Thyroid gland (tissue), 4 donors: Measurements from ENCODE around the gene HMGN5.

Source experiments
- POLR2A ChIP-seq, 2 donors: fragments of 450-650 bp; IDR thresholded peaks; one replicate each; pipeline ENCODE4 v1.6.1; 2017; ENCODE audit warnings: antibody characterized with exemption in 2 of 2, mild to moderate bottlenecking in 2 of 2, moderate library complexity in 1 of 2
- TF ChIP-seq, protein P1 (sequence below), 6 experiments: fragments of 200-600 bp in 3 of 6; fragments of 450-650 bp in 3 of 6; sonication (generic) in 3 of 6; IDR thresholded peaks; one replicate each; pipeline ENCODE4 v1.5.1; 2016 to 2019; ENCODE audit warnings: antibody characterized with exemption in 6 of 6, mild to moderate bottlenecking in 2 of 6, inconsistent platforms in 1 of 6, moderate library complexity in 1 of 6

DNA sequence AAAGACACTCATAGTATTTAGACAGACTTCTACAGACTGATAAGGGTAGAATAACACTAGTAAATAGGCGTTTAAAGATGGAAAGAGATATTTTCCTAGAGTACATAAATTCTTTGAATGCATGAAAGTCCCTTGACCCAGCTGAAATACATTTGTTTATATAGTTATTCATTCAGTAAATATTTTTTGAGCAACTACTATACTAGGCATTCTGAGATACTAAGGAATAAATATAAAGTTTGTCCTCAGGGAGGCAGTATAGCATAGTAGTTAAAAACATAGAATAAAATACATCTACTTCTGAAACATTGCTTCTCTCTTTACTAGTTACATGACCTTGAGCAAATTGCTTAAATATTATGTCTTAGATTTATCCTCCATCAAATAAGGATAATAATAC lies 27.4 kb downstream of the HMGN5 start:
- TF ChIP-seq POLR2A (IDR thresholded peaks at IDR 0.05): no peak
- TF ChIP-seq, protein P1, sequence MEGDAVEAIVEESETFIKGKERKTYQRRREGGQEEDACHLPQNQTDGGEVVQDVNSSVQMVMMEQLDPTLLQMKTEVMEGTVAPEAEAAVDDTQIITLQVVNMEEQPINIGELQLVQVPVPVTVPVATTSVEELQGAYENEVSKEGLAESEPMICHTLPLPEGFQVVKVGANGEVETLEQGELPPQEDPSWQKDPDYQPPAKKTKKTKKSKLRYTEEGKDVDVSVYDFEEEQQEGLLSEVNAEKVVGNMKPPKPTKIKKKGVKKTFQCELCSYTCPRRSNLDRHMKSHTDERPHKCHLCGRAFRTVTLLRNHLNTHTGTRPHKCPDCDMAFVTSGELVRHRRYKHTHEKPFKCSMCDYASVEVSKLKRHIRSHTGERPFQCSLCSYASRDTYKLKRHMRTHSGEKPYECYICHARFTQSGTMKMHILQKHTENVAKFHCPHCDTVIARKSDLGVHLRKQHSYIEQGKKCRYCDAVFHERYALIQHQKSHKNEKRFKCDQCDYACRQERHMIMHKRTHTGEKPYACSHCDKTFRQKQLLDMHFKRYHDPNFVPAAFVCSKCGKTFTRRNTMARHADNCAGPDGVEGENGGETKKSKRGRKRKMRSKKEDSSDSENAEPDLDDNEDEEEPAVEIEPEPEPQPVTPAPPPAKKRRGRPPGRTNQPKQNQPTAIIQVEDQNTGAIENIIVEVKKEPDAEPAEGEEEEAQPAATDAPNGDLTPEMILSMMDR (IDR thresholded peaks at IDR 0.05): peak in 3 of 6 experiments; percentile 24 to 46 (median 29)
